ENCODE results near the gene TDG. TPM values are rescaled to one million over a fixed set of nuclear protein-coding genes. Genes with fewer than 3 reads are reported as not detected.

The TDG gene
- total RNA-seq, 4 donors from 2014 or later = 18.9 to 24.3 (median 21.1) TPM

- no peak overlapping the region for H3K4me3 ChIP-seq (ENCODE audit: low read depth, poor library complexity, severe bottlenecking)
- no peak for DNase-seq (ENCODE audit: low spot score in 2 of 2)
- TF ChIP-seq POLR2A (IDR thresholded peaks at IDR 0.05) (no peak), CTCF (IDR thresholded peaks at IDR 0.05) (no peak)
- 85 to 91% methylated on average over 3 of the region's 3 CpGs for WGBS, 2 donors
- intact Hi-C loops (cut with DNase I; ENCODE audit: low total_unique reads) = no loop called here
Observed at GRCh38 chr12:103944964-103945363, 20.7 kb upstream of the TDG start.

DNA sequence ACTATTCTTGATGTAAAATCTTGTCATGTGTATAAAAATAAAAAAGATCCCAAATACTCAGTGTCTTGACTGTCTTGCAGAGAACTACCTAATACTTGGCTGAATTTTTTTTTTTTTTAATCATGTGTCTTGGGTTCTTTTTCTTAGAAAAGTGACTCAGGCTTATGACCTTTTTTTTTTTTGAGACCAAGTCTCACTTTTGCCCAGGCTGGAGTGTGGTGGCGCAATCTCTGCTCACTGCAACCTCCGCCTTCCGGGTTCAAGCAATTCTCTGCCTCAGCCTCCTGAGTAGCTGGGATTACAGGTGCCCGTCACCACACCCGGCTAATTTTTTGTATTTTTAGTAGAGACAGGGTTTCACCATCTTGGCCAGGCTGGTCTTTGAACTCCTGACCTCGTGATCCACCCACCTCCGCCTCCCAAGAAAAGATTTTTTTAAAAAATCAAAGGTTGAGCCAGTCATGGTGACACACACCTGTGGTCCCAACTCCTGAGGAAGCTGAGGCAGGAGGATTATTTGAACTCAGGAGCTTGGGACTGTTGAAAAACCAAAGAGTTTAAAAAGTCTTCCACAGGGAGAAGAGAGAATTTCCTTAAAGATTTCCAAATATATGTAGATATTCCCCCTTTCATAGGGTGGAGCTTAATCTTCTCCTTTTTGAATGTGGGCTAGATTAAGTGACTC, 17.7 kb upstream of the TDG start:
- H3K4me3 ChIP-seq (ENCODE audit: low read depth, poor library complexity, severe bottlenecking) = no peak overlapping the region
- intact Hi-C loops (cut with DNase I; ENCODE audit: low total_unique reads) = no loop called here
- no peak for DNase-seq (ENCODE audit: low spot score in 2 of 2)
- TF ChIP-seq POLR2A (IDR thresholded peaks at IDR 0.05) (no peak), CTCF (IDR thresholded peaks at IDR 0.05) (no peak)
- WGBS, 2 donors = 87 to 95% methylated on average over 7 of the region's 7 CpGs

DNA sequence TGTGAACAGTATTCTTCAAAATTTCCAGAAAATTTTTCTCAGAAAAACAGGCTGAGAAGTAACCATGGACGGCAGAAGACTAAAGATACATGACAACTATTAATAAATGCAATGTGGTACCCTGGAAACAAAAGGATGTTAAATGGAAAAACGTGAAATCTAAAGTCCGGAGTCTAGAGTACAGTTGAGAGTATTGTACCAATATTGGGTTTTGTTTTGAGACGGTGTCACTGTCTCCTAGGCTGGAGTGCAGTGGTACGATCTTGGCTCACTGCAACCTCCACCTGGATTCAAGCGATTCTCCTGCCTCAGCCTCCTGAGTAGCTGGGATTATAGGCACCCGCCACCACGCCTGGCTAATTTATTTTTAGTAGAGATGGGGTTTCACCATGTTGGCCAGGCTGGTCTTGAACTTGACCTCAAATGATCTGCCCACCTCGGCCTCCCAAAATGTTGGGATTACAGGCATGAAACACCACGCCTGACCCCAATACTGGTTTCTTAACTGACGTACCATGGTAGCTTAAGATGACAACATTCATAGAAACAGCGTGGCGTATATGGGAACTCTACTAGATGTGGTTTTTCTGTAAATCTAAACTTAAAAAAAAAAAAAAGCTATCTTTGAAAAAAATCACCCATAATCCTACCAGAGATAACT, 16.8 kb upstream of the TDG start:
- WGBS, 2 donors = 84 to 88% methylated on average over 13 of the region's 13 CpGs
- TF ChIP-seq CTCF (IDR thresholded peaks at IDR 0.05) = no peak
- no peak for TF ChIP-seq POLR2A (IDR thresholded peaks at IDR 0.05)
- DNase-seq (ENCODE audit: low spot score in 2 of 2) = no peak
- H3K4me3 ChIP-seq (ENCODE audit: low read depth, poor library complexity, severe bottlenecking) = no peak overlapping the region
- intact Hi-C loops (cut with DNase I; ENCODE audit: low total_unique reads) = no loop called here

- WGBS, 2 donors = 87 to 100% methylated on average over 1 of the region's 1 CpG
- TF ChIP-seq CTCF (IDR thresholded peaks at IDR 0.05) (no peak), POLR2A (IDR thresholded peaks at IDR 0.05) (no peak)
- DNase-seq (ENCODE audit: low spot score in 2 of 2) = no peak
- H3K4me3 ChIP-seq (ENCODE audit: low read depth, poor library complexity, severe bottlenecking) = no peak overlapping the region
- intact Hi-C loops (cut with DNase I; ENCODE audit: low total_unique reads) = no loop called here
Observed at GRCh38 chr12:103952497-103952896, 13.2 kb upstream of the TDG start.

- intact Hi-C loops (cut with DNase I; ENCODE audit: low total_unique reads) = no loop called here
- H3K4me3 ChIP-seq (ENCODE audit: low read depth, poor library complexity, severe bottlenecking) = peak overlapping the region; percentile 68
- WGBS, 2 donors = 27 to 30% methylated on average over 7 of the region's 7 CpGs
- no peak for DNase-seq (ENCODE audit: low spot score in 2 of 2)
- TF ChIP-seq CTCF (IDR thresholded peaks at IDR 0.05) (no peak), POLR2A (IDR thresholded peaks at IDR 0.05) (no peak)
Observed at GRCh38 chr12:103955811-103956508, 9.7 kb upstream of the TDG start.

Data from lower leg skin (tissue), 4 donors.